ENCODE data around the gene DKK3.

DKK3 gene

GRCh38 chr11:11981364-11981763 lies 27.1 kb downstream of the DKK3 start:
- peak; percentile 18 for DNase-seq

GRCh38 chr11:11980841-11981308 lies 27.6 kb downstream of the DKK3 start:
- DNase-seq: no peak

GRCh38 chr11:11980200-11980599 lies 28.2 kb downstream of the DKK3 start:
- no peak for DNase-seq

- DNase-seq: no peak
Measured at GRCh38 chr11:11979488-11980117, 28.8 kb downstream of the DKK3 start.

GRCh38 chr11:11978792-11979487 lies 29.5 kb downstream of the DKK3 start:
- DNase-seq: no peak

- no peak for DNase-seq
Measured at GRCh38 chr11:11978098-11978637, 30.3 kb downstream of the DKK3 start.

GRCh38 chr11:11977206-11977938 lies 31.1 kb downstream of the DKK3 start:
- DNase-seq: no peak

GRCh38 chr11:11976481-11977127 lies 31.8 kb downstream of the DKK3 start:
- no peak for DNase-seq

GRCh38 chr11:11975201-11976092 lies 33.0 kb downstream of the DKK3 start:
- no peak for DNase-seq

- DNase-seq: no peak
Measured at GRCh38 chr11:11973866-11974265, 34.6 kb downstream of the DKK3 start.

- DNase-seq: peak; percentile 86
Measured at GRCh38 chr11:11973361-11973800, 35.0 kb downstream of the DKK3 start.

GRCh38 chr11:11972730-11973341 lies 35.6 kb downstream of the DKK3 start:
- no peak for DNase-seq

GRCh38 chr11:11971906-11972547 lies 36.4 kb downstream of the DKK3 start:
- DNase-seq: no peak

- DNase-seq: no peak
Measured at GRCh38 chr11:11970556-11970955, 37.9 kb downstream of the DKK3 start.

GRCh38 chr11:11969380-11970215 lies 38.8 kb downstream of the DKK3 start:
- DNase-seq: peak; percentile 65

GRCh38 chr11:11968511-11969280 lies 39.7 kb downstream of the DKK3 start:
- no peak for DNase-seq

- no peak for DNase-seq
Measured at GRCh38 chr11:11967669-11968510, 40.5 kb downstream of the DKK3 start.
